SK-N-SH treated with all-trans-retinoic acid at 6 μM for 48 hours (cell line): ENCODE results near the gene ARHGAP12.

Source experiments
- ATAC-seq: fragments of 200-7000 bp; cut with Tn5 transposase; 3 replicates; pipeline ENCODE4 v1.9.1; 2020; ENCODE audit warnings: mild to moderate bottlenecking, moderate library complexity
- ARNTL ChIP-seq: fragments of 450-650 bp; formaldehyde crosslinking; IDR thresholded peaks from 2 replicates; pipeline ENCODE4 v1.5.0; 2020; ENCODE audit warnings: low read depth, mild to moderate bottlenecking, moderate library complexity, borderline replicate concordance
- BACH2 ChIP-seq: fragments of 250-450 bp; sonication (Bioruptor Pico); IDR thresholded peaks from 2 replicates; pipeline ENCODE4 v1.9.0; 2021; ENCODE audit warnings: mild to moderate bottlenecking, borderline replicate concordance
- CREB5 ChIP-seq: fragments of 250-450 bp; sonication (Bioruptor Pico); IDR thresholded peaks from 2 replicates; pipeline ENCODE4 v1.5.1; 2020; ENCODE audit warnings: low read depth, mild to moderate bottlenecking, moderate library complexity
- CSDC2 ChIP-seq: fragments of 250-450 bp; sonication (Bioruptor Pico); IDR thresholded peaks from 2 replicates; pipeline ENCODE4 v1.5.0; 2020; ENCODE audit warnings: mild to moderate bottlenecking, moderate library complexity
- ESRRG ChIP-seq: fragments of 250-450 bp; sonication (Bioruptor Pico); IDR thresholded peaks from 2 replicates; pipeline ENCODE4 v1.6.1; 2021; ENCODE audit warnings: mild to moderate bottlenecking
- GLIS3 ChIP-seq: fragments of 250-450 bp; sonication (Bioruptor Pico); IDR thresholded peaks from 2 replicates; pipeline ENCODE4 v1.5.0; 2020; ENCODE audit warnings: mild to moderate bottlenecking, moderate library complexity
- ISL1 ChIP-seq: fragments of 250-450 bp; sonication (Bioruptor Pico); IDR thresholded peaks from 2 replicates; pipeline ENCODE4 v2.1.2; 2022; ENCODE audit warnings: mild to moderate bottlenecking, moderate library complexity
- OSR1 ChIP-seq: fragments of 250-450 bp; sonication (Bioruptor Pico); IDR thresholded peaks from 2 replicates; pipeline ENCODE4 v1.8.0; 2022; ENCODE audit warnings: moderate library complexity, mild to moderate bottlenecking, inconsistent platforms
- PATZ1 ChIP-seq: fragments of 250-450 bp; sonication (Bioruptor Pico); IDR thresholded peaks from 2 replicates; pipeline ENCODE4 v1.8.0; 2020; ENCODE audit warnings: mild to moderate bottlenecking, moderate library complexity, borderline replicate concordance
- POU6F1 ChIP-seq: fragments of 250-450 bp; sonication (Bioruptor Pico); IDR thresholded peaks from 2 replicates; pipeline ENCODE4 v1.8.0; 2021; ENCODE audit warnings: low read depth, mild to moderate bottlenecking, moderate library complexity, borderline replicate concordance
- PPARA ChIP-seq: fragments of 250-450 bp; sonication (Bioruptor Pico); IDR thresholded peaks from 2 replicates; pipeline ENCODE4 v1.5.0; 2020; ENCODE audit warnings: mild to moderate bottlenecking, borderline replicate concordance
- RARB ChIP-seq: fragments of 250-450 bp; sonication (Bioruptor Pico); IDR thresholded peaks from 2 replicates; pipeline ENCODE4 v1.8.0; 2021; ENCODE audit warnings: mild to moderate bottlenecking, moderate library complexity
- SNAI2 ChIP-seq: fragments of 250-450 bp; sonication (Bioruptor Pico); IDR thresholded peaks from 2 replicates; pipeline ENCODE4 v1.5.0; 2020; ENCODE audit warnings: mild to moderate bottlenecking, moderate library complexity
- TCF4 ChIP-seq: fragments of 250-450 bp; sonication (Bioruptor Pico); IDR thresholded peaks from 2 replicates; pipeline ENCODE4 v1.8.0; 2021; ENCODE audit warnings: mild to moderate bottlenecking, moderate library complexity, borderline replicate concordance
- TSHZ2 ChIP-seq: fragments of 250-450 bp; sonication (Bioruptor Pico); IDR thresholded peaks from 2 replicates; pipeline ENCODE4 v1.5.0; 2020; ENCODE audit warnings: mild to moderate bottlenecking, moderate library complexity
- ZC3H10 ChIP-seq: fragments of 250-450 bp; sonication (Bioruptor Pico); IDR thresholded peaks from 2 replicates; pipeline ENCODE4 v1.5.1; 2021; ENCODE audit warnings: mild to moderate bottlenecking, moderate library complexity
- ZFP30 ChIP-seq: fragments of 450-650 bp; formaldehyde crosslinking; IDR thresholded peaks from 2 replicates; pipeline ENCODE4 v1.5.0; 2022; ENCODE audit warnings: mild to moderate bottlenecking, moderate library complexity
- ZNF565 ChIP-seq: fragments of 450-650 bp; formaldehyde crosslinking; conservative IDR thresholded peaks from 2 replicates; pipeline ENCODE4 v1.5.0; 2020; ENCODE audit warnings: low read depth, mild to moderate bottlenecking, moderate library complexity
- ZNF70 ChIP-seq: fragments of 450-650 bp; formaldehyde crosslinking; IDR thresholded peaks from 2 replicates; pipeline ENCODE4 v1.5.0; 2020; ENCODE audit warnings: mild to moderate bottlenecking, moderate library complexity
- ZNF8 ChIP-seq: fragments of 450-650 bp; formaldehyde crosslinking; IDR thresholded peaks from 2 replicates; pipeline ENCODE4 v1.5.0; 2020; ENCODE audit warnings: mild to moderate bottlenecking, moderate library complexity
- TF ChIP-seq, protein P1 (sequence below): fragments of 250-450 bp; sonication (Bioruptor Pico); IDR thresholded peaks from 2 replicates; pipeline ENCODE4 v1.5.1; 2021; ENCODE audit warnings: mild to moderate bottlenecking, moderate library complexity

ARHGAP12 gene

GRCh38 chr10:31914370-31914769, 14.3 kb downstream of the ARHGAP12 start:
- no peak for TF ChIP-seq ZNF565 (CRISPR knock-in tag)
- no peak for TF ChIP-seq TSHZ2 (CRISPR knock-in tag)
- TF ChIP-seq TCF4 (CRISPR knock-in tag) = no peak
- TF ChIP-seq ISL1 (CRISPR knock-in tag) = no peak
- no peak for TF ChIP-seq PATZ1
- TF ChIP-seq ARNTL = no peak
- no peak for ATAC-seq

GRCh38 chr10:31912898-31913850, 15.5 kb downstream of the ARHGAP12 start:
- ATAC-seq = no peak; the same call in 2 of the 3 replicates
- TF ChIP-seq ZNF565 (CRISPR knock-in tag) = no peak
- no peak for TF ChIP-seq PPARA (CRISPR knock-in tag)
- TF ChIP-seq OSR1 = no peak
- no peak for TF ChIP-seq TSHZ2 (CRISPR knock-in tag)
- TF ChIP-seq ARNTL = no peak
- no peak for TF ChIP-seq RARB (CRISPR knock-in tag)
- no peak for TF ChIP-seq CSDC2 (CRISPR knock-in tag)
- TF ChIP-seq CREB5 (CRISPR knock-in tag) = no peak
- TF ChIP-seq GLIS3 (CRISPR knock-in tag) = no peak
- TF ChIP-seq ZC3H10 (CRISPR knock-in tag) = no peak
- TF ChIP-seq, protein P1, sequence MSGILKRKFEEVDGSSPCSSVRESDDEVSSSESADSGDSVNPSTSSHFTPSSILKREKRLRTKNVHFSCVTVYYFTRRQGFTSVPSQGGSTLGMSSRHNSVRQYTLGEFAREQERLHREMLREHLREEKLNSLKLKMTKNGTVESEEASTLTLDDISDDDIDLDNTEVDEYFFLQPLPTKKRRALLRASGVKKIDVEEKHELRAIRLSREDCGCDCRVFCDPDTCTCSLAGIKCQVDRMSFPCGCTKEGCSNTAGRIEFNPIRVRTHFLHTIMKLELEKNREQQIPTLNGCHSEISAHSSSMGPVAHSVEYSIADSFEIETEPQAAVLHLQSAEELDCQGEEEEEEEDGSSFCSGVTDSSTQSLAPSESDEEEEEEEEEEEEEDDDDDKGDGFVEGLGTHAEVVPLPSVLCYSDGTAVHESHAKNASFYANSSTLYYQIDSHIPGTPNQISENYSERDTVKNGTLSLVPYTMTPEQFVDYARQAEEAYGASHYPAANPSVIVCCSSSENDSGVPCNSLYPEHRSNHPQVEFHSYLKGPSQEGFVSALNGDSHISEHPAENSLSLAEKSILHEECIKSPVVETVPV (CRISPR knock-in tag) = no peak
- TF ChIP-seq ESRRG (CRISPR knock-in tag) = no peak
- no peak for TF ChIP-seq SNAI2

- TF ChIP-seq POU6F1 (CRISPR knock-in tag) (no peak), ESRRG (CRISPR knock-in tag) (no peak), GLIS3 (CRISPR knock-in tag) (no peak), ISL1 (CRISPR knock-in tag) (no peak), ZFP30 (no peak), OSR1 (no peak), ZNF565 (CRISPR knock-in tag) (no peak), ZC3H10 (CRISPR knock-in tag) (no peak), ZNF70 (CRISPR knock-in tag) (no peak), RARB (CRISPR knock-in tag) (no peak), CSDC2 (CRISPR knock-in tag) (no peak), PPARA (CRISPR knock-in tag) (no peak), ZNF8 (no peak), BACH2 (CRISPR knock-in tag) (no peak)
- peak; percentile 68 for ATAC-seq
These were observed 16.3 kb downstream of the ARHGAP12 start for GRCh38 chr10:31912289-31912688.
